IMR-90 (cell line): Measurements from ENCODE around the gene CDYL2. TPM values are rescaled to one million over a fixed set of nuclear protein-coding genes. Genes with fewer than 3 reads are reported as not detected.

Source experiments
- ATAC-seq: fragments of 200-7000 bp; cut with Tn5 transposase; 2 replicates; pipeline ENCODE4 v1.9.1; 2020; ENCODE audit warnings: low read depth, mild to moderate bottlenecking, moderate library complexity
- BruUV-seq: library from RNA; stranded (reverse); fragments of 400-500 nt; replicated peaks from 2 replicates; lab custom pipeline; 2021; lab: Mats Ljungman, UMichigan
- CTCF ChIA-PET: fragments of 300-600 bp; formaldehyde crosslinking; extraction: SDS; loops from one replicate; lab custom pipeline; 2021; ENCODE audit warnings: antibody characterized with exemption; lab: Yijun Ruan, JAX
- POLR2A ChIA-PET: fragments of 300-600 bp; sonication (Branson Sonifier 250); formaldehyde crosslinking; loops from one replicate; lab custom pipeline; 2022; ENCODE audit warnings: antibody characterized with exemption; ENCODE audit not compliant: unreplicated experiment; lab: Charles Lee
- DNase-seq: peaks from one replicate; pipeline ENCODE4 v3.0.0; 2013
- H2AFZ ChIP-seq: replicated peaks from 2 replicates; pipeline ENCODE3; 2013; ENCODE audit warnings: low read length, mild to moderate bottlenecking; ENCODE audit not compliant: poor library complexity
- H2AK5ac ChIP-seq: 2 replicates; pipeline ENCODE4 v1.6.1; 2013; ENCODE audit warnings: low read depth, low read length, inconsistent platforms
- H2AK9ac ChIP-seq: replicated peaks from 2 replicates; pipeline ENCODE3; 2013; ENCODE audit warnings: mild to moderate bottlenecking, low read depth, low read length, moderate library complexity; ENCODE audit not compliant: poor library complexity
- H2BK120ac ChIP-seq: 2 replicates; pipeline ENCODE4 v1.6.1; 2013; ENCODE audit warnings: low read depth, low read length, inconsistent platforms
- H2BK15ac ChIP-seq: 3 replicates; pipeline ENCODE4 v1.6.1; 2013; ENCODE audit warnings: low read depth, low read length, inconsistent platforms
- H2BK20ac ChIP-seq: 2 replicates; pipeline ENCODE4 v1.6.1; 2013; ENCODE audit warnings: low read depth, mild to moderate bottlenecking, inconsistent platforms, low read length, moderate library complexity
- H2BK5ac ChIP-seq: 2 replicates; pipeline ENCODE4 v1.6.1; 2013; ENCODE audit warnings: mild to moderate bottlenecking, low read depth, low read length, inconsistent platforms; ENCODE audit not compliant: poor library complexity, severe bottlenecking
- H3K14ac ChIP-seq: replicated peaks from 2 replicates; pipeline ENCODE4 v1.6.1; 2013; ENCODE audit warnings: low read depth, low read length, inconsistent platforms
- H3K18ac ChIP-seq: 2 replicates; pipeline ENCODE4 v1.6.1; 2013; ENCODE audit warnings: low read depth, low read length, control low read depth
- H3K23ac ChIP-seq: 2 replicates; pipeline ENCODE4 v1.6.1; 2013; ENCODE audit warnings: low read depth, low read length, inconsistent platforms
- H3K27ac ChIP-seq: 2 replicates; pipeline ENCODE4 v1.5.1; 2013; ENCODE audit warnings: mild to moderate bottlenecking, control low read depth, low read length; ENCODE audit not compliant: insufficient read depth
- H3K27me3 ChIP-seq: 2 replicates; pipeline ENCODE4 v1.6.1; 2013; ENCODE audit warnings: low read length; ENCODE audit not compliant: control insufficient read depth, insufficient read depth
- H3K36me3 ChIP-seq: 2 replicates; pipeline ENCODE4 v1.6.1; 2013; ENCODE audit warnings: low read length, mixed read lengths; ENCODE audit not compliant: control insufficient read depth, insufficient read depth
- H3K4ac ChIP-seq: 2 replicates; pipeline ENCODE4 v1.6.1; 2013; ENCODE audit warnings: low read depth, low read length, inconsistent platforms
- H3K4me1 ChIP-seq: 2 replicates; pipeline ENCODE4 v1.6.1; 2013; ENCODE audit warnings: low read length, mixed read lengths; ENCODE audit not compliant: control insufficient read depth, insufficient read depth
- H3K4me2 ChIP-seq: 2 replicates; pipeline ENCODE4 v1.6.1; 2013; ENCODE audit warnings: low read depth, mild to moderate bottlenecking, control low read depth, low read length, moderate library complexity
- H3K4me3 ChIP-seq: 2 replicates; pipeline ENCODE4 v1.5.1; 2013; ENCODE audit warnings: low read depth, mild to moderate bottlenecking, control low read depth, low read length, moderate library complexity; ENCODE audit not compliant: insufficient read depth
- H3K56ac ChIP-seq: 2 replicates; pipeline ENCODE4 v1.6.1; 2013; ENCODE audit warnings: low read length, inconsistent platforms; ENCODE audit not compliant: insufficient read depth; ENCODE audit errors: extremely low read depth
- H3K79me1 ChIP-seq, 2 experiments: 2 replicates each; pipeline ENCODE4 v1.6.1; 2013; ENCODE audit warnings: low read length in 2 of 2, inconsistent platforms in 1 of 2, low read depth in 1 of 2
- H3K9ac ChIP-seq: 2 replicates; pipeline ENCODE4 v1.6.1; 2013; ENCODE audit warnings: low read depth, low read length, control low read depth
- H3K9me1 ChIP-seq: 2 replicates; pipeline ENCODE4 v1.6.1; 2013; ENCODE audit warnings: low read length, inconsistent platforms; ENCODE audit not compliant: insufficient read depth
- H3K9me3 ChIP-seq: 2 replicates; pipeline ENCODE4 v1.6.1; 2013; ENCODE audit warnings: low read length; ENCODE audit not compliant: control insufficient read depth, insufficient read depth
- H4K20me1 ChIP-seq: 2 replicates; pipeline ENCODE4 v1.6.1; 2013; ENCODE audit warnings: low read length, inconsistent platforms; ENCODE audit not compliant: insufficient read depth
- H4K5ac ChIP-seq: 2 replicates; pipeline ENCODE4 v1.6.1; 2013; ENCODE audit warnings: mild to moderate bottlenecking, low read depth, low read length, control low read depth
- H4K8ac ChIP-seq, 2 experiments: 2 replicates each; pipeline ENCODE4 v1.6.1; 2013; ENCODE audit warnings: low read depth in 2 of 2, low read length in 2 of 2, control low read depth in 1 of 2, inconsistent platforms in 1 of 2
- H4K91ac ChIP-seq: 2 replicates; pipeline ENCODE4 v1.6.1; 2013; ENCODE audit warnings: low read depth, low read length, inconsistent platforms; ENCODE audit not compliant: insufficient read depth
- MAZ ChIP-seq: IDR thresholded peaks from 2 replicates; pipeline ENCODE4 v1.6.1; 2012; ENCODE audit warnings: low read depth, mild to moderate bottlenecking, low read length, improper control_type of control experiment, moderate library complexity, borderline replicate concordance
- WGBS, 2 experiments: methylation state at CpG; one replicate each; pipeline versions ENCODE4 v1.1.5 to v1.1.7; 2013; ENCODE audit warnings: missing lambda C conversion rate in 2 of 2; ENCODE audit not compliant: insufficient read length in 1 of 2; ENCODE audit errors: extremely low coverage in 2 of 2; 5-methylcytosine and 5-hydroxymethylcytosine counted together
- dilution Hi-C: fragments of 300-500 bp; cut with HindIII; formaldehyde crosslinking; loops from one replicate; pipeline ENCODE4 v1.14.3; 2018; ENCODE audit warnings: low sequenced_read_pairs; ENCODE audit not compliant: unreplicated experiment
- in situ Hi-C: fragments of 300-500 bp; cut with MboI; formaldehyde crosslinking; loops from 3 replicates; pipeline ENCODE4 v1.14.3; 2019; ENCODE audit warnings: low sequenced_read_pairs, inconsistent platforms, mixed read lengths
- intact Hi-C: fragments of 100-400 bp; cut with micrococcal nuclease; formaldehyde crosslinking; loops from 2 replicates; pipeline ENCODE4 v1.10.0; 2022
- polyA plus RNA-seq, 3 experiments: library from polyadenylated mRNA; depleted of rRNA; stranded (reverse); fragments of >200 nt; gene quantifications; 2 replicates each; pipeline ENCODE4 v1.2.3, GENCODE V29; 2012; ENCODE audit warnings: low replicate concordance in 1 of 3
- total RNA-seq: library from RNA; depleted of rRNA; stranded (reverse); fragments of >200 nt; gene quantifications from 2 replicates; pipeline ENCODE4 v1.2.3, GENCODE V29; 2012

The CDYL2 gene
- total and polyA plus RNA-seq, 2 of the 4 experiments (the other 2 are of a cell fraction): 1.2 to 3.9 TPM

DNA sequence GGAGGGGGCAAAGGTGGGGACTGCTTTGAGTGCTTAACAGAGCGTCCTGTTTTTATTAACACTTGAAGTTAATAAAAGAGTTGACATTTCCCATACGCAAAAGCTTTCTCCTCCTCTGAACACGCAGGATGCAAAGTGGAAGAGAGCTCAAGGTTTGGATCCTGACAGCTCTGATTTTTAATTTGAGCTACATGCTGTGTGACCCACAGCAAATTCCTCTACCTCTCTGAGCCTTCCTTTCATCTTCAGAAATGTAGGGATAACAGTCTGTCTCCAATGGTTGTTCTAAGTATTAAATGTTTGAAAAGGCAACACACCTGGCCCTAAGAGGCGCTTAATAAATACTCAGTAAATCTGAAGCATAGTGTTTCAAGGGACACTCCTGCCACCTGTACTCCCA lies 93.0 kb downstream of the CDYL2 start:
- Histone ChIP-seq H2BK15ac (no peak overlapping the region), H2AK9ac (no peak overlapping the region), H3K9me1 (no peaks in the 10 kb centered on the region; the same call in 1 of the 2 replicates), H3K4me3 (no peak overlapping the region), H3K9me3 (peaks cover 11% of the 10 kb centered on the region), H3K4me1 (no peaks in the 10 kb centered on the region), H2AFZ (no peak overlapping the region), H3K36me3 (no peaks in the 10 kb centered on the region), H4K91ac (no peak overlapping the region), H3K14ac (no peak overlapping the region), H3K18ac (no peak overlapping the region), H3K4ac (no peak overlapping the region), H3K79me1 (0 out of 4 replicates have a peak, but pooled peaks cover 0 to 2% of the 10 kb centered on the region in 2 experiments), H2AK5ac (no peak overlapping the region), H3K27me3 (no peaks in the 10 kb centered on the region), H2BK20ac (no peak overlapping the region), H3K9ac (no peak overlapping the region), H4K8ac (no peak overlapping the region), H3K23ac (no peak overlapping the region), H2BK120ac (no peak overlapping the region), H3K4me2 (no peak overlapping the region), H4K20me1 (no peaks in the 10 kb centered on the region), H3K27ac (no peak overlapping the region), H4K5ac (no peak overlapping the region), H3K56ac (no peak overlapping the region), H2BK5ac (no peak overlapping the region)
- 100% methylated on average over 1 of the region's 4 CpGs; no CpG with 5 or more reads in 1 of the 2 experiments for WGBS, 2 experiments
- POLR2A ChIA-PET: no interaction called here
- DNase-seq: no peak
- in situ Hi-C loops (no loop called here), dilution Hi-C loops (no loop called here), intact Hi-C loops (no loop called here)
- no TSS peak for BruUV-seq
- no peak for ATAC-seq
- TF ChIP-seq MAZ: no peak
- CTCF ChIA-PET: no interaction called here
